ENCODE data around the gene MEGF6.

The MEGF6 gene

GRCh38 chr1:3609769-3610526 is 1.4 kb downstream of the MEGF6 start:
- no peak for DNase-seq (ENCODE audit: low spot score)

- DNase-seq (ENCODE audit: low spot score) = no peak
These were observed 2.1 kb downstream of the MEGF6 start for GRCh38 chr1:3609016-3609768.

- no peak for DNase-seq (ENCODE audit: low spot score)
These were observed 3.2 kb downstream of the MEGF6 start for GRCh38 chr1:3608154-3608553.

GRCh38 chr1:3607703-3608065 is 3.6 kb downstream of the MEGF6 start:
- DNase-seq (ENCODE audit: low spot score) = no peak

DNA sequence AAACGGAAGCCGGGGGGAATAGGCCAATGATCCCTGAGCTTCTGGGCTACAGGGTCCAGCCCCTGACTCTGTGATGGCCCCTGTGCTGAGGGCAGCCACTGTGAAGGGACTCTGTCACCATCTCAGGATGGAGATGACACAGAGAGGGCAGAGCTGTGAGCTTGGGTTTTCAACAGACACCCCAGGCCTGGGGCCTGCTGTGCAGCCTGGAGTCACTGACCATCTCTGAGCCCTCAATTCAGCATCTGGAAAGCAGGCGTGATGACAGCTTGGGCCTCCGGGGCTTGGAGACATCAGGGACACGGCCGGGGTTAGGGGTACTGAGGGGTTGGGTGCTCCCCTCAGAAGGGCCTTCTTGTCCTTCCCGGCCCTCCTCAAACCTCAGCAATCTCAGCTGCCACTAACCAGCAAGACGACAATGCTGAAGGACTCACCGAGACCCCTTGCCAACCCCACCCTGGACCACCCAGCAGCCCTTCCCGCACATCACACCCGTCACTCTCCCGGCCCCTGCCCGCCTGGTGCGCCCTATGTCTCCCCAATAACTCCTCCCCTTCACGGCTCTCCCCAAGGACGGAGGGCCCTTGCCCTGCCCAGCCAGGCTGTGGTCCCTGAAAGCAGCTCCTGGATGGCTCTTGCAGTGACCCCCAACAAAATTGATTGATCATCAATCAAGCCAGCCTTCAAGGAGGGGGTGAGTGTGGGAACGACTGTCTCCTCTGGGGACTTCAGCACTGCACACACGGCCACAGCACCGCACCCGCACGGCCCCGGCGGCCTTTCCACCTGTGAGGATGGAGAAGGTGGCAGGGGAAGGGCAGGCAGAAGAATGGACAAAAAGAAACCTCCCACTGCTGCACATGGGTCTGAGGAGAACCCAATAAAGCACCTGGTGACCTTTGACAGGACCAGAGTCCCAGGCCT is 4.3 kb downstream of the MEGF6 start:
- DNase-seq (ENCODE audit: low spot score) = no peak

DNA sequence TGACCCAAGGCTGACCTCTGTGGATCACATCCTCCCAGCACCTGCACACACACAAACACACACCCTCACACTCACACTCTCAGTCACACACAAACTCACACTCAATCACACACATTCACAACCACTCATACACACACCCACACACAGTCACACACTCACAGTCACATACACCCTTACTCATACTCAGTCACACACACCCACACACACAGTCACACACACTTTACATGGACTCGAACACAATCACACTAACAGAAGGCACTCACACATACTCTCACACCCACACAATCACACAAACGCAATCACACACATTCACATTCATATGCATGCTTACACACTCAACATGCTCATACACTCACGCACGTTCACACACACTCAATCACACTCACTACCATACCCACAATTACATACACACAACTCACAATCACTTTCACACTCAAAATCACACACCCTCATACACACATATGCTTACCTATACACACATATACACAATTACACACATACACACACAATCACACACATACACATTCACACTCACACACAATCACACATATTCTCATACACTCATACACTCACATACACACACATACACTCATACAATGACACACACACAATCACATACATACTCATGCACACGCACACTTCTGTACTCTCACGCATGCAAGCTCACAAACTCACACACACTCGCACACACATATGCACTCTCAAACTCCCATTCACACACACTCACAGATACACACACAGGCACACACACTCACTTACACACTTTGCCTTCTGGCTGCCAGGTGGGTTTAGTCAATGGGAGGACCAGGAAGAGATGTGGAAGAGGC is 6.1 kb downstream of the MEGF6 start:
- DNase-seq (ENCODE audit: low spot score) = no peak

DNA sequence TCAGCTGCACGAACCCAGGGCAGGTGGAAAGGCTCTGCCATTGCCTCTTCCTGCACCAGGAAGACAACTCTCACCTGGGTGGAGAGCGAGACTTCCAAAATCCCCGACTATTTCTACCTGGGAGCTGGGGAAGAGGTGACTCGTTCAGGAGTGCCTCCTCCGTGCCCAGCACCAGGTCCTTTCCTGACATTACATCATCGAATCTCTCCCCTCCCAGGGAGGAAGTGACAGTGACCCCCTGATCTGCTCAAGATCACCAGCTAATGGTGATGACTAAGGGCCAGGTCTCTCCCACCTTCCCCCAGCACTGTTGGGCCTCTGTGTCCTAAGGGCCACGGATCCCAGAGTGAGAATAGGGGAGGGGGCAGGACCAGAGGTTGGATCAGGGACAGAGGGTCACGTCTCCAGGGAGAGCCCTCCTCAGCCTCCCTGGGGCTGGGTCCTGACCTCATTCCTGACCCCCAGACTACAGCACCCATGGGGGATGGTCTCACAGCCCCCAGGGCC is 6.8 kb downstream of the MEGF6 start:
- DNase-seq (ENCODE audit: low spot score) = peak; percentile 84

GRCh38 chr1:3603571-3604467 is 7.5 kb downstream of the MEGF6 start:
- DNase-seq (ENCODE audit: low spot score) = no peak

GRCh38 chr1:3603156-3603555 is 8.2 kb downstream of the MEGF6 start:
- DNase-seq (ENCODE audit: low spot score) = no peak

- DNase-seq (ENCODE audit: low spot score) = no peak
These were observed 8.9 kb downstream of the MEGF6 start for GRCh38 chr1:3602375-3602774.

DNA sequence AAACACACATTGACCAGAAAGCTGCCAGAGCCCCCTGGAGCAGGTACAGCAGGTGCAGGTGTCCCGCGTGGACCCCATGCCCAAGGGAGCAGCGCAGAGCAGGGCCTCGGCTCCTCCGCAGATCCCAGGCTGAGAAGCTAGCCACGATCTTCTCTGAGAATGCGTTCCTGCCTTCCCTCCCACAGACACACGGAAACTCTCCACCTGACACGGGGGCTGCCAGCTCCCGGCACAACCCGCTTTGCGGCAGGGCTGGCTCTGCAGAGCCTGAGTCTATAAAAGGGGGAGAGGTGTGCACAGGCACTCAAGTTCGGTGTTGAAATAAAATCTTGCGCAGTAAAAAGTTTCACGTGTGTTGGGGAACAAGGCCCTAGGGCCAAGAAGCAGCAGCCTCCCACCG is 9.6 kb downstream of the MEGF6 start:
- no peak for DNase-seq (ENCODE audit: low spot score)

DNA sequence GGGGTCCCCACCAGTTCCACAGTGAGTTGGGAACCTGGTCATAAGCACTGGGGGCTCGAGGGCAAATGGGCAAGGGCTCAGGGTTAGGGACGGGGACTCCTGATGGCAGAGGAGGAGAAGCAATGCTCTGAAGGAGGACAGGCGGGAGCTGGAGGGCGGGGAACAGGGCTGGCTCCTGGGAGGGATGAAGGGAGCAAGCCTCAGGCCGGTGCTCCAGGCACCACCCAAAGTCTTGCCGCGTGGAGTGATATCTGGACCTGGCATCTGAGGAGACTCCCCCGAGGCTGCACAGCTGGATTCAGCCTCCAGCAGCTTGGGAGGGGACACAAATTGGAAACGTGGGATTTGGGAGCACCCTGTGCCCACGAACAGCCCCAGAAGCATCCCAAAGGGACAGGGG is 11.0 kb downstream of the MEGF6 start:
- no peak for DNase-seq (ENCODE audit: low spot score)

- no peak for DNase-seq (ENCODE audit: low spot score)
These were observed 11.5 kb downstream of the MEGF6 start for GRCh38 chr1:3599816-3600215.

- no peak for DNase-seq (ENCODE audit: low spot score)
These were observed 12.0 kb downstream of the MEGF6 start for GRCh38 chr1:3599286-3599811.

DNA sequence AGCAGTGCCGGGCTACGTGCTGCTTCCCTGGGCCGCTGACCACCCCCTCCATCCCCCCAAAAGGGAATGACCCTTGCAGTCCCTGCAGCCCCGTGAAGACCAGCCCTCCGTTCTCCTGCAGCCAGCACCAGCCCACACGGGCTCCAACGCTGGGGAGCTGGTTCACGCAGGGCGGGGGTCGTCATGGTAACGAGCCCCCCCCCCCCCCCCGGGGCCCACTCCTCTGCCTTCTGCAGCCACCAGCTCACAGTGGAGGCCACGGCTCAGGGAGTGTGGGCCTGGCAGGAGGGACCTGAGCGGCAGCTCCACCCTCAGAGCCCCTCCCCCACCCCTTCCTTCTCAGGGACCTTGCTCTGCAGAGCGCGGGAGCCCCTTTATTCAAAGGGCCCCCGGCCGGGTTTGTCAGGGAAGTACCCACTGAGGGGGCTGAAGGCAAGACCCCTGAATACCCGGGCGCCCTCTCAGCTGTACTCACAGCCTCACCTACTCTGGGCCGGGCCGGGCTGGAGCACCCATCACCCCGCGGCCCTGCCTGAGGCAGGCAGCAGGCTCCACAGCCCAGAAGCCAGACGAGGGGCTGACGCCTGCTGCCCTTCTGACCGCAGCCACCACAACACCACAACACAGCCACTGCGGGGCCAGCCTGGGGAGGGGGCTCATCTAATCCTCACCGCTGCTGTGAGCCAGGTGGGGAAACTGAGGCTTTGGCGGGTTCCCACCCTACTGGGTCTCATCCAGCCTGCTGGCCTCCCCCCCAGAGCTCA is 12.6 kb downstream of the MEGF6 start:
- DNase-seq (ENCODE audit: low spot score) = no peak

DNA sequence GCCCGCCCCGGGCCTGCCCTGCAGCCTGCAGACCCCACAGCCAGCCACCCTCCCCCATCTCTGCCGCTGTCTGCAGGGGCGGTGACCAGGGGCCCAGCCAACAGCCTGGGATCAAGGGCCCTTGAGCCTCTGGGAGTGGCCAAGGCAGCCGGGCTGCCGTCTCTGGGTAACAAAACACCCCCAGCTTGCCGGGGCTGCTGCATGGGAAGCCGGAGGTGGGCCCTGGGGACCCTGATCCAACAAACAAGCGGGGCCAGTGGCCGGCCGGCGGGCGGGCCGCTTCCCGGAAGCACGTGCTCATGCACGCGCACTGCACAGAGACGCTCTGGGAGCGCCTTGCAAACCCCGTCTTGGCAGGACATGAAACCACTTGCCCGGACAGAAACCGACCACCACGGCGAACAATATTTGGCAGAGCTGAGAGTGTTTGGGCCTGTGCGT is 13.2 kb downstream of the MEGF6 start:
- no peak for DNase-seq (ENCODE audit: low spot score)

DNA sequence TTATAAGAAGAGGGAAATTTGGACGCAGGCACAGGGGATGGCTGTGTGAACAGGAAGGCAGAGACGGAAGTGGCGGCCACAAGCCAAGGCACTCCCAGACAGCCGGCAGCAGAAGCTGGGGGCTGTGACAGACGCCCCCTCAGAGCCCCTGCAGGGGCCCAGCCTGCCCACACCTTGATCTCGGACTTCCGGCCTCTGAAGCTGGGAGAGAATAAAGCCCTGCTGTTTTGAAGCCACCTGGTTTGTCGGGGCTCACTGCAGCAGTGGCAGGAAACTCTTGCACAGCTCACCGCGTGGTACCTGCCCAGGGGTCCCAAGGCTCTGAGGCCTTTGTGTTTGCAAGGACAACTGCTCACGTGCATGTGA is 13.7 kb downstream of the MEGF6 start:
- DNase-seq (ENCODE audit: low spot score) = no peak

GRCh38 chr1:3596663-3597598 is 14.4 kb downstream of the MEGF6 start:
- no peak for DNase-seq (ENCODE audit: low spot score)
